Panc1 (cell line): ENCODE results near the gene DENND1B. TPM values are rescaled to one million over a fixed set of nuclear protein-coding genes. Genes with fewer than 3 reads are reported as not detected.

Experiments used
- ATAC-seq: fragments of 200-7000 bp; cut with Tn5 transposase; 2 replicates; pipeline ENCODE4 v1.9.1; 2020; ENCODE audit warnings: mild to moderate bottlenecking, moderate library complexity
- BruUV-seq: library from RNA; stranded (reverse); fragments of 400-500 nt; replicated peaks from 2 replicates; lab custom pipeline; 2021; lab: Mats Ljungman, UMichigan
- CTCF ChIA-PET: fragments of 300-600 bp; sonication (Branson Sonifier 250); formaldehyde crosslinking; loops from one replicate; lab custom pipeline; 2022; ENCODE audit warnings: antibody characterized with exemption; lab: Charles Lee
- POLR2A ChIA-PET: fragments of 300-600 bp; sonication (Branson Sonifier 250); formaldehyde crosslinking; loops from one replicate; lab custom pipeline; 2022; ENCODE audit warnings: antibody characterized with exemption; lab: Charles Lee
- DNase-seq: peaks from one replicate; pipeline ENCODE4 v3.0.0-alpha.2; 2010; ENCODE audit warnings: low read depth, low spot score
- H3K27ac ChIP-seq: 2 replicates; pipeline ENCODE4 v1.5.1; 2011; ENCODE audit warnings: mild to moderate bottlenecking, low read length, inconsistent platforms
- H3K27me3 ChIP-seq: fragments of 200-500 bp; sonication (Bioruptor generic); 2 replicates; pipeline ENCODE4 v1.6.0; 2014; ENCODE audit warnings: low read length, inconsistent platforms; ENCODE audit not compliant: control insufficient read depth, insufficient read depth
- H3K36me3 ChIP-seq: fragments of 200-500 bp; sonication (Bioruptor generic); 2 replicates; pipeline ENCODE4 v1.5.1; 2014; ENCODE audit warnings: inconsistent platforms, mild to moderate bottlenecking, low read length, moderate library complexity; ENCODE audit not compliant: control insufficient read depth, insufficient read depth
- H3K4me1 ChIP-seq: 2 replicates; pipeline ENCODE4 v1.5.1; 2011; ENCODE audit warnings: inconsistent platforms, mild to moderate bottlenecking, low read length, moderate library complexity; ENCODE audit not compliant: control insufficient read depth, insufficient read depth
- H3K4me3 ChIP-seq, 2 experiments: 2 replicates each; pipeline ENCODE4 v1.5.1; 2011 to 2012; ENCODE audit warnings: low read depth in 2 of 2, low read length in 2 of 2, mild to moderate bottlenecking in 2 of 2, inconsistent platforms in 1 of 2, moderate library complexity in 1 of 2
- H3K9me3 ChIP-seq: fragments of 200-500 bp; sonication (Bioruptor generic); 2 replicates; pipeline ENCODE4 v1.5.1; 2014; ENCODE audit warnings: low read depth, mild to moderate bottlenecking, inconsistent platforms, low read length, moderate library complexity; ENCODE audit not compliant: control insufficient read depth, insufficient read depth
- CTCF ChIP-seq: fragments of 450-650 bp; IDR thresholded peaks from 2 replicates; pipeline ENCODE4 v1.5.1; 2017; ENCODE audit warnings: mild to moderate bottlenecking
- POLR2AphosphoS5 ChIP-seq: IDR thresholded peaks from 2 replicates; pipeline ENCODE4 v1.6.1; 2012; ENCODE audit warnings: mild to moderate bottlenecking, low read depth, low read length, moderate library complexity
- REST ChIP-seq, 2 experiments: IDR thresholded peaks; 2 replicates each; pipeline ENCODE4 v1.6.1; 2011 to 2012; ENCODE audit warnings: low read depth in 2 of 2, control low read depth in 1 of 2, low read length in 1 of 2, mild to moderate bottlenecking in 1 of 2, moderate library complexity in 1 of 2; ENCODE audit not compliant: insufficient read depth in 1 of 2
- SIN3A ChIP-seq: IDR thresholded peaks from 2 replicates; pipeline ENCODE4 v1.6.1; 2012; ENCODE audit warnings: low read depth, mild to moderate bottlenecking, low read length, moderate library complexity, borderline replicate concordance; ENCODE audit not compliant: insufficient read depth
- TCF7L2 ChIP-seq: IDR thresholded peaks from 2 replicates; pipeline ENCODE4 v1.6.1; 2011; ENCODE audit warnings: mild to moderate bottlenecking, low read depth, low read length, inconsistent platforms
- in situ Hi-C: cut with HindIII; loops from 2 replicates; pipeline ENCODE4 v1.10.0; 2016; ENCODE audit warnings: low sequenced_read_pairs, low pct_unique_long_range_greater_than_20kb
- intact Hi-C: fragments of 100-400 bp; cut with micrococcal nuclease; formaldehyde crosslinking; loops from one replicate; pipeline ENCODE4 v1.10.0; 2022; ENCODE audit not compliant: unreplicated experiment
- total RNA-seq: library from RNA; stranded (reverse); gene quantifications from one replicate; pipeline ENCODE4 v1.2.1, GENCODE V29; 2021; ENCODE audit not compliant: unreplicated experiment

DENND1B gene
- total RNA-seq, 1 experiment from 2014 or later, result 7.7 TPM

DNA sequence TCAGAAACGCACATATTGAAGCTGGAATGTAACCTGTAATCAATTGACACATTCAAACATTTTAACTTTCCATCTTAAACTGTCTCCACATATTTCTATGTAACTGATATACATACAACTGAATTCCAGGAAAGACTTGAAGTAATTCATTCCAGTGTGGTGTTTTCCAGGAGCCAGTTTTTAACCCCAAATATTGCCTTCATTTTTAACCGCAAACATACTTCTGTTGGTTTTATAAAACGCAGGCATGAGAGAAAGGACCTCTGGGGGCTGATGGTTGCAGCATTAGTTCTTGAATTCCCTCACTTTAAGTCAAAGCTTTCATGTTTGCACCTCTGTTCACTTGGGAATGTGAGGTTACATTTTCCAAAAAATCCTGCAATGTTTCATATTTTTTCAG is 303.1 kb downstream of the DENND1B start:
- intact Hi-C loops (no loop called here), in situ Hi-C loops (no loop called here)
- Histone ChIP-seq H3K4me3 (no peak overlapping the region), H3K36me3 (no peaks in the 10 kb centered on the region), H3K4me1 (no peaks in the 10 kb centered on the region), H3K9me3 (no peaks in the 10 kb centered on the region), H3K27ac (no peak overlapping the region), H3K27me3 (no peaks in the 10 kb centered on the region)
- TF ChIP-seq TCF7L2, result no peak
- TF ChIP-seq CTCF, result no peak
- no peak for TF ChIP-seq REST (IDR thresholded peaks at IDR 0.05; ENCODE audit: insufficient read depth in 1 of 2, low read depth in 2 of 2, low read length in 1 of 2)
- no peak for TF ChIP-seq SIN3A
- no peak for TF ChIP-seq POLR2AphosphoS5
- BruUV-seq, result no TSS peak
- CTCF ChIA-PET, result no interaction called here
- POLR2A ChIA-PET, result no interaction called here
- ATAC-seq, result no peak
- DNase-seq, result no peak

DNA sequence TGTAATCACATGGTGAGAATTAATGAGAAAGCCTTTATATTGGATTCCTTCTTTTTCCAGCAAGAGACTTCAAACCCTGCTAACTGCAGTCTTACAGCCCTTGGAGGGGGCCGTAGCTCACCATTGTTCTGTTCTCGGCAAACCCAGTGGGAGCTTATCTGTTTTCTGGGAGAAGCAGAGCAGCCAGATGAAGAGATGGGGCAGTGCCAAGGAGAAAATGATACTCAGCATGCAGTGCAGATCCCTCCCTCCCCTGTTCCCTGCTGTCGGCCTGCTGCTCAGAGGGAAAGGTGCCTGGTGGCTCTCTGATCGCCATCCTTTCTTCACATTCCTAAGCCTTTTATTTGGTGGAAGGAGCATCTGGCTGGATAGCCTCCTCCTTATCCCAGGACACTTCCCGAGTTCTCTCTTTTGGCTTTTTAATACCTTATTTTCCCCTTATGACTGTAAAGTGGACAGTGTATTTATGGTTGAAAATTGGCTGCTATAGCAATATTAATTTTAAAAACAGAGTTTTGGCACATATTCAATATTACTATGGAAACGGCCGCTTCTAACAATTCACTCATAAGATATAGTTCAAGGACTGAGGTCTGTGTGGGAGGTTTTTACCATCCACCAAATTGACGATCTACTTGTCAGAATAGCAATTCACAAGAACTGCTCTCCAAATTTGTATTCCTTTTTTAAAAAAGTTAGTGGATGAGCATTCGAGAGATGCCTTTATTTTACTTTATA is 303.9 kb downstream of the DENND1B start:
- H3K27me3 ChIP-seq, result no peaks in the 10 kb centered on the region
- ChIA-PET CTCF (no interaction called here), POLR2A (no interaction called here)
- H3K9me3 ChIP-seq, result no peaks in the 10 kb centered on the region
- no peaks in the 10 kb centered on the region for H3K36me3 ChIP-seq
- no TSS peak for BruUV-seq
- ATAC-seq (no peak), DNase-seq (no peak)
- H3K27ac ChIP-seq, result no peak overlapping the region
- intact Hi-C loops, result no loop called here
- in situ Hi-C loops, result no loop called here
- no peak overlapping the region for H3K4me3 ChIP-seq
- TF ChIP-seq TCF7L2, result no peak
- no peak for TF ChIP-seq REST (IDR thresholded peaks at IDR 0.05; ENCODE audit: insufficient read depth in 1 of 2, low read depth in 2 of 2, low read length in 1 of 2)
- no peak for TF ChIP-seq POLR2AphosphoS5
- no peak for TF ChIP-seq CTCF
- TF ChIP-seq SIN3A, result no peak
- H3K4me1 ChIP-seq, result no peaks in the 10 kb centered on the region
